Measurements from ENCODE around the gene PAXIP1. TPM values are rescaled to one million over a fixed set of nuclear protein-coding genes. Genes with fewer than 3 reads are reported as not detected.

The PAXIP1 gene
- total RNA-seq, 1 donor from 2014 or later: 27.7 TPM

- Mint-ChIP-seq H3K36me3 (ENCODE audit: insufficient read depth) (no peaks in the 10 kb centered on the region), H3K9me3 (ENCODE audit: low read depth) (peaks cover 14% of the 10 kb centered on the region), H3K4me1 (ENCODE audit: low read depth) (no peaks in the 10 kb centered on the region), H3K27ac (no peak overlapping the region), H3K4me3 (ENCODE audit: low read depth) (no peak overlapping the region), H3K27me3 (no peaks in the 10 kb centered on the region)
- no peak for TF ChIP-seq CTCF (IDR thresholded peaks at IDR 0.05; ENCODE audit: unreplicated experiment)
- DNase-seq (ENCODE audit: low spot score, unreplicated experiment): no peak
These were observed 30.1 kb upstream of the PAXIP1 start for GRCh38 chr7:155032978-155033377.

- H3K4me1 Mint-ChIP-seq (ENCODE audit: low read depth): no peaks in the 10 kb centered on the region
- H3K27ac Mint-ChIP-seq: no peak overlapping the region
- H3K27me3 Mint-ChIP-seq: no peaks in the 10 kb centered on the region
- H3K4me3 Mint-ChIP-seq (ENCODE audit: low read depth): no peak overlapping the region
- no peaks in the 10 kb centered on the region for H3K36me3 Mint-ChIP-seq (ENCODE audit: insufficient read depth)
- TF ChIP-seq CTCF (IDR thresholded peaks at IDR 0.05; ENCODE audit: unreplicated experiment): no peak
- no peak for DNase-seq (ENCODE audit: low spot score, unreplicated experiment)
- peaks cover 9% of the 10 kb centered on the region for H3K9me3 Mint-ChIP-seq (ENCODE audit: low read depth)
These were observed 25.0 kb upstream of the PAXIP1 start for GRCh38 chr7:155027879-155028278.

GRCh38 chr7:155021699-155022145 lies 18.8 kb upstream of the PAXIP1 start:
- H3K36me3 Mint-ChIP-seq (ENCODE audit: insufficient read depth): no peaks in the 10 kb centered on the region
- H3K4me3 Mint-ChIP-seq (ENCODE audit: low read depth): no peak overlapping the region
- no peaks in the 10 kb centered on the region for H3K9me3 Mint-ChIP-seq (ENCODE audit: low read depth)
- H3K27ac Mint-ChIP-seq: no peak overlapping the region
- peaks cover 4% of the 10 kb centered on the region for H3K27me3 Mint-ChIP-seq
- no peaks in the 10 kb centered on the region for H3K4me1 Mint-ChIP-seq (ENCODE audit: low read depth)
- DNase-seq (ENCODE audit: low spot score, unreplicated experiment): no peak
- TF ChIP-seq CTCF (IDR thresholded peaks at IDR 0.05; ENCODE audit: unreplicated experiment): no peak

GRCh38 chr7:155020996-155021395 lies 18.1 kb upstream of the PAXIP1 start:
- Mint-ChIP-seq H3K9me3 (ENCODE audit: low read depth) (no peaks in the 10 kb centered on the region), H3K4me1 (ENCODE audit: low read depth) (no peaks in the 10 kb centered on the region), H3K27ac (no peak overlapping the region), H3K27me3 (peaks cover 4% of the 10 kb centered on the region), H3K36me3 (ENCODE audit: insufficient read depth) (no peaks in the 10 kb centered on the region), H3K4me3 (ENCODE audit: low read depth) (no peak overlapping the region)
- no peak for DNase-seq (ENCODE audit: low spot score, unreplicated experiment)
- no peak for TF ChIP-seq CTCF (IDR thresholded peaks at IDR 0.05; ENCODE audit: unreplicated experiment)

GRCh38 chr7:155017834-155018233 lies 14.9 kb upstream of the PAXIP1 start:
- Mint-ChIP-seq H3K9me3 (ENCODE audit: low read depth) (no peaks in the 10 kb centered on the region), H3K27me3 (peaks cover 4% of the 10 kb centered on the region), H3K4me3 (ENCODE audit: low read depth) (no peak overlapping the region), H3K27ac (no peak overlapping the region), H3K36me3 (ENCODE audit: insufficient read depth) (no peaks in the 10 kb centered on the region), H3K4me1 (ENCODE audit: low read depth) (no peaks in the 10 kb centered on the region)
- DNase-seq (ENCODE audit: low spot score, unreplicated experiment): no peak
- TF ChIP-seq CTCF (IDR thresholded peaks at IDR 0.05; ENCODE audit: unreplicated experiment): no peak
